Endothelial cell of umbilical vein (primary cell): ENCODE results near the gene HNMT. TPM values are rescaled to one million over a fixed set of nuclear protein-coding genes. Genes with fewer than 3 reads are reported as not detected.

Experiments
- BruUV-seq: library from RNA; stranded (reverse); fragments of 400-500 nt; replicated peaks from 2 replicates; lab custom pipeline; 2021; lab: Mats Ljungman, UMichigan
- CTCF ChIA-PET: fragments of 300-600, 350-600 bp; sonication (Branson Sonifier 250); formaldehyde crosslinking; loops from one replicate; lab custom pipeline; 2021; ENCODE audit warnings: antibody characterized with exemption, inconsistent platforms; lab: Charles Lee
- POLR2A ChIA-PET: fragments of 300-600, 350-600 bp; sonication (Branson Sonifier 250); formaldehyde crosslinking; loops from one replicate; lab custom pipeline; 2021; ENCODE audit warnings: antibody characterized with exemption, inconsistent platforms; lab: Charles Lee
- DNase-seq: peaks from one replicate; pipeline ENCODE4 v3.0.0-alpha.2; 2011; ENCODE audit warnings: low read depth, low spot score
- FAIRE-seq: peaks from 2 replicates; lab custom pipeline; 2011; peaks lifted over from hg19 to GRCh38; lab: Jason Lieb, UNC
- H2AFZ ChIP-seq: 2 replicates; pipeline ENCODE4 v1.6.0; 2012; ENCODE audit warnings: low read depth, low read length, control low read depth, inconsistent platforms
- H3K27ac ChIP-seq: 2 replicates; pipeline ENCODE4 v1.5.1; 2011; ENCODE audit warnings: low read depth, mild to moderate bottlenecking, control low read depth, low read length, moderate library complexity; ENCODE audit not compliant: insufficient read depth
- H3K27me3 ChIP-seq, 2 experiments: 2 replicates each; pipeline versions ENCODE4 v1.6.0 to v1.6.1; 2011; ENCODE audit warnings: low read length in 2 of 2, mixed read lengths in 1 of 2; ENCODE audit not compliant: control insufficient read depth in 2 of 2, insufficient read depth in 2 of 2
- H3K36me3 ChIP-seq, 2 experiments: 2 replicates in 1 of 2; 3 replicates in 1 of 2; pipeline ENCODE4 v1.5.1; 2011; ENCODE audit warnings: low read length in 2 of 2, mild to moderate bottlenecking in 1 of 2, moderate library complexity in 1 of 2; ENCODE audit not compliant: control insufficient read depth in 2 of 2, insufficient read depth in 2 of 2; ENCODE audit errors: extremely low read depth in 1 of 2
- H3K4me1 ChIP-seq: 3 replicates; pipeline ENCODE4 v1.5.1; 2011; ENCODE audit warnings: mild to moderate bottlenecking, low read length; ENCODE audit not compliant: control insufficient read depth, insufficient read depth; ENCODE audit errors: extremely low read depth
- H3K4me2 ChIP-seq: 2 replicates; pipeline ENCODE4 v1.6.1; 2011; ENCODE audit warnings: low read length, control low read depth, mixed read lengths; ENCODE audit not compliant: insufficient read depth
- H3K4me3 ChIP-seq, 3 experiments: fragments of 200-600 bp in 1 of 3; sonication (generic), shearing (Covaris generic) in 1 of 3; replicated peaks in 1 of 3; 2 replicates each; pipeline ENCODE4 v1.5.1; 2011 to 2016; ENCODE audit warnings: control low read depth in 3 of 3, low read length in 3 of 3, mild to moderate bottlenecking in 2 of 3, inconsistent platforms in 1 of 3, low read depth in 1 of 3, moderate library complexity in 1 of 3; ENCODE audit not compliant: insufficient read depth in 1 of 3
- H3K79me2 ChIP-seq: 2 replicates; pipeline ENCODE4 v1.6.0; 2012; ENCODE audit warnings: low read length, inconsistent platforms; ENCODE audit not compliant: control insufficient read depth, insufficient read depth
- H3K9ac ChIP-seq: replicated peaks from 2 replicates; pipeline ENCODE3; 2011; ENCODE audit warnings: low read length, control low read depth; ENCODE audit not compliant: insufficient read depth; ENCODE audit errors: extremely low read depth
- H3K9me1 ChIP-seq: replicated peaks from 3 replicates; pipeline ENCODE4 v1.6.0; 2011; ENCODE audit warnings: mild to moderate bottlenecking, low read length; ENCODE audit not compliant: control insufficient read depth, insufficient read depth; ENCODE audit errors: extremely low read depth
- H3K9me3 ChIP-seq: replicated peaks from 2 replicates; pipeline ENCODE4 v1.5.1; 2012; ENCODE audit warnings: low read length, inconsistent platforms; ENCODE audit not compliant: control insufficient read depth, insufficient read depth
- H4K20me1 ChIP-seq: replicated peaks from 2 replicates; pipeline ENCODE3; 2011; ENCODE audit warnings: mild to moderate bottlenecking, low read length; ENCODE audit not compliant: control insufficient read depth, insufficient read depth; ENCODE audit errors: extremely low read depth
- EZH2 ChIP-seq: IDR thresholded peaks from 2 replicates; pipeline ENCODE4 v1.6.1; 2012; ENCODE audit warnings: borderline replicate concordance, low read depth, mild to moderate bottlenecking, moderate library complexity, low read length, inconsistent platforms; ENCODE audit not compliant: severe bottlenecking
- FOS ChIP-seq: IDR thresholded peaks from 2 replicates; pipeline ENCODE4 v1.6.1; 2011; ENCODE audit warnings: mild to moderate bottlenecking, low read length, moderate library complexity, borderline replicate concordance; ENCODE audit not compliant: insufficient read depth
- GATA2 ChIP-seq: IDR thresholded peaks from 2 replicates; pipeline ENCODE4 v1.7.0; 2011; ENCODE audit warnings: low read depth, mild to moderate bottlenecking, moderate library complexity, mixed read lengths, low read length; ENCODE audit not compliant: insufficient read length, insufficient read depth
- JUN ChIP-seq: IDR thresholded peaks from 2 replicates; pipeline ENCODE4 v1.6.1; 2011; ENCODE audit warnings: borderline replicate concordance, low read depth; ENCODE audit not compliant: insufficient read length, insufficient read depth
- MYC ChIP-seq: IDR thresholded peaks from one replicate; pipeline ENCODE4 v1.6.1; 2011; ENCODE audit warnings: mild to moderate bottlenecking, low read depth, low read length
- POLR2A ChIP-seq: IDR thresholded peaks from 2 replicates; pipeline ENCODE4 v1.6.1; 2012; ENCODE audit warnings: low read depth, mild to moderate bottlenecking, control low read depth, low read length
- POLR2AphosphoS5 ChIP-seq: IDR thresholded peaks from 2 replicates; pipeline ENCODE4 v1.6.1; 2012; ENCODE audit warnings: low read depth, mild to moderate bottlenecking, control low read depth, low read length, moderate library complexity; ENCODE audit not compliant: insufficient read depth
- dilution Hi-C: fragments of 300-500 bp; cut with MboI; formaldehyde crosslinking; loops from one replicate; pipeline ENCODE4 v1.15.0; 2019; ENCODE audit warnings: low sequenced_read_pairs; ENCODE audit not compliant: extremely low pct_ligation_motif_present
- intact Hi-C: fragments of 100-400 bp; cut with micrococcal nuclease; formaldehyde crosslinking; loops from one replicate; pipeline ENCODE4 v1.10.0; 2022
- polyA plus RNA-seq, 4 experiments: library from polyadenylated mRNA; depleted of rRNA in 3 of 4; stranded (reverse) in 3 of 4; unstranded in 1 of 4; fragments of >200 nt; gene quantifications; 2 replicates each; pipeline versions ENCODE4 v1.2.1 to v1.2.3, GENCODE V29; 2011 to 2012; ENCODE audit warnings: missing spikeins in 1 of 4
- total RNA-seq: library from RNA; stranded (reverse); gene quantifications from 2 replicates; pipeline ENCODE4 v1.2.3, GENCODE V29; 2021
- TF ChIP-seq, protein P1 (sequence below): IDR thresholded peaks from 2 replicates; pipeline ENCODE4 v1.6.1; 2011; ENCODE audit not compliant: insufficient read depth, insufficient read length
- TF ChIP-seq, protein P2 (sequence below), 2 donors: IDR thresholded peaks; 1 replicate in 1 of 2; 2 replicates in 1 of 2; pipeline ENCODE4 v1.5.1; 2011; ENCODE audit warnings: low read length in 2 of 2, mild to moderate bottlenecking in 2 of 2, moderate library complexity in 2 of 2, control low read depth in 1 of 2, inconsistent platforms in 1 of 2, low read depth in 1 of 2; ENCODE audit not compliant: insufficient read depth in 1 of 2; ENCODE audit errors: extremely low read depth in 1 of 2

The HNMT gene
- total and polyA plus RNA-seq, 2 donors (not counting 3 experiments of a cell fraction or from before 2014, with no cell fraction given) = 8.6 to 16.9 TPM

DNA sequence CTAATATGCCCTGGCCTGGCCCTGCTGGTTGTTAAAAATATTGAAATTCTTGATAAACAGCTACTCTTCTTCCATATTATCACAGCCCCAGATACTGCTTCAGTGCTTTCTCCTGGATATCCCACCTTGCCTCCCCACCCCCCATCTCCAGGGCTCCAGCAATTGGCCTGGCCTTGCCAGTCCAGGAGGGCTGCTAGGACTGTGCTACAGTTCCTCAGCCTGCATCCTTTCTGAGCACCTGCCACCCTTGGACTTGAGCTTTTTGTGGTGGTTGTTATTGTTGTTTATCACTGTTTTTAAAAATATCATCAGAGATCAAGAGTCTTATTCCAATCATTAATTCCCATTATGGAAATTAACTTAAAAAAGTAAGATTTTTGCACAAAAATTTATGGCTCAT is 13.5 kb downstream of the HNMT start:
- H2AFZ ChIP-seq = no peak overlapping the region
- FAIRE-seq = no peak
- no peaks in the 10 kb centered on the region for H3K36me3 ChIP-seq
- H3K9ac ChIP-seq = no peak overlapping the region
- ChIA-PET CTCF (no interaction called here), POLR2A (no interaction called here)
- H3K9me3 ChIP-seq = no peaks in the 10 kb centered on the region
- no peaks in the 10 kb centered on the region for H3K79me2 ChIP-seq
- H3K27ac ChIP-seq = no peak overlapping the region
- no peak for DNase-seq
- intact Hi-C loops = no loop called here
- dilution Hi-C loops = no loop called here
- H3K9me1 ChIP-seq = no peaks in the 10 kb centered on the region
- TF ChIP-seq JUN (no peak), FOS (no peak), POLR2A (no peak), EZH2 (no peak)
- TF ChIP-seq, protein P1, sequence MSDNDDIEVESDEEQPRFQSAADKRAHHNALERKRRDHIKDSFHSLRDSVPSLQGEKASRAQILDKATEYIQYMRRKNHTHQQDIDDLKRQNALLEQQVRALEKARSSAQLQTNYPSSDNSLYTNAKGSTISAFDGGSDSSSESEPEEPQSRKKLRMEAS = no peak
- TF ChIP-seq, protein P2, sequence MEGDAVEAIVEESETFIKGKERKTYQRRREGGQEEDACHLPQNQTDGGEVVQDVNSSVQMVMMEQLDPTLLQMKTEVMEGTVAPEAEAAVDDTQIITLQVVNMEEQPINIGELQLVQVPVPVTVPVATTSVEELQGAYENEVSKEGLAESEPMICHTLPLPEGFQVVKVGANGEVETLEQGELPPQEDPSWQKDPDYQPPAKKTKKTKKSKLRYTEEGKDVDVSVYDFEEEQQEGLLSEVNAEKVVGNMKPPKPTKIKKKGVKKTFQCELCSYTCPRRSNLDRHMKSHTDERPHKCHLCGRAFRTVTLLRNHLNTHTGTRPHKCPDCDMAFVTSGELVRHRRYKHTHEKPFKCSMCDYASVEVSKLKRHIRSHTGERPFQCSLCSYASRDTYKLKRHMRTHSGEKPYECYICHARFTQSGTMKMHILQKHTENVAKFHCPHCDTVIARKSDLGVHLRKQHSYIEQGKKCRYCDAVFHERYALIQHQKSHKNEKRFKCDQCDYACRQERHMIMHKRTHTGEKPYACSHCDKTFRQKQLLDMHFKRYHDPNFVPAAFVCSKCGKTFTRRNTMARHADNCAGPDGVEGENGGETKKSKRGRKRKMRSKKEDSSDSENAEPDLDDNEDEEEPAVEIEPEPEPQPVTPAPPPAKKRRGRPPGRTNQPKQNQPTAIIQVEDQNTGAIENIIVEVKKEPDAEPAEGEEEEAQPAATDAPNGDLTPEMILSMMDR (IDR thresholded peaks at IDR 0.05; ENCODE audit: extremely low read depth in 1 of 2, insufficient read depth in 1 of 2, low read depth in 1 of 2, low read length in 2 of 2) = no peak
- no peaks in the 10 kb centered on the region for H3K27me3 ChIP-seq
- BruUV-seq = no TSS peak
- no peaks in the 10 kb centered on the region for H4K20me1 ChIP-seq
- H3K4me2 ChIP-seq = no peak overlapping the region
- no peak overlapping the region for H3K4me3 ChIP-seq
- no peaks in the 10 kb centered on the region for H3K4me1 ChIP-seq

- POLR2A ChIA-PET = no interaction called here
- no peaks in the 10 kb centered on the region for H3K36me3 ChIP-seq
- no peak overlapping the region for H3K9ac ChIP-seq
- DNase-seq (no peak), FAIRE-seq (no peak)
- intact Hi-C loops = no loop called here
- H3K9me1 ChIP-seq = no peaks in the 10 kb centered on the region
- H4K20me1 ChIP-seq = no peaks in the 10 kb centered on the region
- no peak overlapping the region for H3K4me3 ChIP-seq
- no peak overlapping the region for H2AFZ ChIP-seq
- no TSS peak for BruUV-seq
- H3K9me3 ChIP-seq = no peaks in the 10 kb centered on the region
- CTCF ChIA-PET = interaction anchor here (0.9 kb wide), 1 partner anchor 122 kb away, joined by 3 read pairs; no protein-coding TSS in a partner anchor
- dilution Hi-C loops = no loop called here
- H3K79me2 ChIP-seq = no peaks in the 10 kb centered on the region
- H3K4me2 ChIP-seq = no peak overlapping the region
- no peaks in the 10 kb centered on the region for H3K4me1 ChIP-seq
- H3K27ac ChIP-seq = no peak overlapping the region
- no peaks in the 10 kb centered on the region for H3K27me3 ChIP-seq
- no peak for TF ChIP-seq POLR2AphosphoS5
- TF ChIP-seq GATA2 = no peak
- TF ChIP-seq MYC = no peak
- TF ChIP-seq POLR2A = no peak
- TF ChIP-seq JUN = no peak
- no peak for TF ChIP-seq FOS
- no peak for TF ChIP-seq EZH2
- TF ChIP-seq, protein P2 (IDR thresholded peaks at IDR 0.05; ENCODE audit: extremely low read depth in 1 of 2, insufficient read depth in 1 of 2, low read depth in 1 of 2, low read length in 2 of 2) = no peak
- TF ChIP-seq, protein P1 = no peak
Measured at GRCh38 chr2:137980459-137980858, 16.2 kb downstream of the HNMT start.
